ENCODE data around the gene GRM5.
"Not testable (repeated sequence)": the region's sequence is repeated elsewhere in the genome, so short reads cannot be mapped to it uniquely, and the experiment has no call there.

Gene GRM5

DNA sequence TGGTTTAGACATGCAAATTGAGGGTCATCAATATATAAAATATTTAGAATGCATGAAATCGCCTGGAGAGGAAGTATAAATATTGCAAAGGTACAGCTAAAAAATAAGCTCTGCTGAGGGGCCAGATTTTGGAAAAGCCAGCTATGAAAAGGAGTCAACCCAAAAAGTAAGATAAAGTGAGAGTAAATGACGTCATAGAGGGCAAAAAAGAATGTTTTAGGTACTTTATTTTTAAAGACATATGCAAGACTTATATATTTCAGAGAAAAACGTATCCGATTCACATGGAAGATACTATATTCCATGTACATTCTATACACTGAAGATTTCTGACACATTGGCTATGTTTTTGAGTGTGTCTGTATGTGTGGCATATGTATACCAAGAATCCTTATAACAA lies 13.6 kb downstream of the GRM5 start:
- TF ChIP-seq, protein P1, sequence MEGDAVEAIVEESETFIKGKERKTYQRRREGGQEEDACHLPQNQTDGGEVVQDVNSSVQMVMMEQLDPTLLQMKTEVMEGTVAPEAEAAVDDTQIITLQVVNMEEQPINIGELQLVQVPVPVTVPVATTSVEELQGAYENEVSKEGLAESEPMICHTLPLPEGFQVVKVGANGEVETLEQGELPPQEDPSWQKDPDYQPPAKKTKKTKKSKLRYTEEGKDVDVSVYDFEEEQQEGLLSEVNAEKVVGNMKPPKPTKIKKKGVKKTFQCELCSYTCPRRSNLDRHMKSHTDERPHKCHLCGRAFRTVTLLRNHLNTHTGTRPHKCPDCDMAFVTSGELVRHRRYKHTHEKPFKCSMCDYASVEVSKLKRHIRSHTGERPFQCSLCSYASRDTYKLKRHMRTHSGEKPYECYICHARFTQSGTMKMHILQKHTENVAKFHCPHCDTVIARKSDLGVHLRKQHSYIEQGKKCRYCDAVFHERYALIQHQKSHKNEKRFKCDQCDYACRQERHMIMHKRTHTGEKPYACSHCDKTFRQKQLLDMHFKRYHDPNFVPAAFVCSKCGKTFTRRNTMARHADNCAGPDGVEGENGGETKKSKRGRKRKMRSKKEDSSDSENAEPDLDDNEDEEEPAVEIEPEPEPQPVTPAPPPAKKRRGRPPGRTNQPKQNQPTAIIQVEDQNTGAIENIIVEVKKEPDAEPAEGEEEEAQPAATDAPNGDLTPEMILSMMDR (IDR thresholded peaks at IDR 0.05; ENCODE audit: low read length, missing control alignments), result no peak
- H3K4me3 ChIP-seq (replicated peaks; ENCODE audit: low read depth, low read length), result no peak overlapping the region
- DNase-seq (ENCODE audit: low read depth), result no peak

DNA sequence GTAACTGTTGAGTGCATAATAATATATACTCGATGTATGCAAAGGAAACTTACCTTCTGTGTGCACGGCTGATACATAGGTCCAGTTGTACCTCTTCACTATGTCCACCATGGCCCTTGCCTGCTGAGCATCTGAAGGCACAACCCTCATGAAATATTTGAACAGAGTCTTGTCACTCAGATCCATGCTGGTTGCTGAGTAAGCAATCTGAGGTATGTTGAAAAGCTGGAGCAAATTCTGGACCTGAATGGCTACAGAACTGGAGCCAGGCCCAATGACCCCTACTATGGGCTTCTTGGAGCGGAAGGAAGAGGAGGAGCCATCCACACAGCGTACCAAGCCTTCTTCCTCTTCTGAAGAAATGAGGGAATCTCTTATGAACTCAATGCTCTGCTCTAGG lies 18.6 kb downstream of the GRM5 start:
- DNase-seq (ENCODE audit: low read depth); H3K4me3 ChIP-seq (replicated peaks; ENCODE audit: low read depth, low read length): not testable (repeated sequence)

DNA sequence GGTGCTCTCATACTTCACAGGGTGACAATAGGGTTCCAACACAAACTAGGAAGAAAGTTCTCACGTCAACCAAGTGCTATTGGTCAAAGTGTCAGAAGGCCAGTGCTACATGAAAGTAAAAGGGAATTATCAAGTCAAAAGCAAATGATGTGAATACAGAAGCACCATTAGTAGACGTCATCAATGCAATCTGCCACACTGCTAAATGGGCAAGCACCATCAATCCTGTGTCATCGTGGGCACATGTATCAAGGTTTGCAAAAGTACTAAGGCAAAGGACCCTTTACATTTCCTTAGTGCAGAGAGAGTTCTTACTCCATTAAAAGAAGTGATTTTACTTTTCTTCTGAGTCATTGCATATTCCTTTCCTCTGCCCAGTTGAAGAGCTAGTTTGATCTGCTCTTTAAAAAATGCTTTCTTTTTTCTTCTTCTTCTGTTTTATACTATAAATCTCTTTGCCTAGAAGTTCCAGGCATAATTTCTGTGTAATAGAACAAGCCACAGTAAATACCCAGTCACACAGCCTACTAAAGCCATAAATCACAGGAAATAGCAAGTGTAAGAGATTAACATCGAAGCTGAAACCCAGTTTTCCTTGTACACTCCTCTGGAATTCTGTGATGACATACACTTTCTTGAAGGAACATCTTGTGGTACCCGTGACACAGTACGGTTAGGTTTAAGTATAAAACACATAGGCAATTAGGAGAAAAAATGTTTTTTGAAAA lies 21.8 kb downstream of the GRM5 start:
- not testable (repeated sequence) for H3K4me3 ChIP-seq (replicated peaks; ENCODE audit: low read depth, low read length); DNase-seq (ENCODE audit: low read depth)

DNA sequence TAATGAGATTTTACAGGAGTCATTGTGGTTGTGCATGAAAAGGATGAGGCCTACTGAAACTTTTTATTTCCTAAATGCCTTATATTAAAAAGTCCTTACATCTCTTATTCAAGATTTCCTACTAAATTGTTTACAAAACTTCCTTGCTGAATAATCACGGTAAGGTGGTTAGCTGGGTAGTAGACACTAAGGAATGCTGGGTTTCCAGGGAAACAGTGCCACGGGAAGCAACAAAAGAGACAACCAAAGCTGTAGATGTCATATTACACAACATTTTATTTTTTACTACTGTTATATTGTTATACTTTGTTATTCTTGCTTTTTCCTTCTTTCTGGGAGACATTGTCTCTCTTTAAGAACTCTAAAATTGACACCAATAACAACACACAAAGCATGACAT lies 36.1 kb downstream of the GRM5 start:
- H3K4me3 ChIP-seq (replicated peaks; ENCODE audit: low read depth, low read length), result not testable (repeated sequence)

DNA sequence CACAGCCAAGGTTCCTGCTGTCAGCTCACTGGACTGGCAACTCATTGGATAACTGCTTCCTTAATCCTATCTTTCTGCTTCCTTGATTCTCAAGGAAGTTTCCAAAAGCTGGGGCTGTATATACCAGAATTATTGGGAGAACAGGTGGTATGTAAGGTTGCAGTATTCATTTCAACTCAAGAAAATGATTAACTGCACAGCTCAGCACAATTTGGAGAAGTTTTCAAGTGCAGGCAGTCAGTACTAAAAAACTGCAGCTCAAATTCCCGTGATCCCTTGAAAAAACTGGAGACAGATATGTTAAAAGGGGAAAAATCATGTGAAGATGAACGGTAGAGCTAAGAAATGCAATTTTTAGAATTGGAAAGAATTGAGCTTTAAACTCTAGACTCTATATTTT lies 44.4 kb downstream of the GRM5 start:
- DNase-seq (ENCODE audit: low read depth), result no peak
- no peak overlapping the region for H3K4me3 ChIP-seq (replicated peaks; ENCODE audit: low read depth, low read length)
- TF ChIP-seq, protein P1 (IDR thresholded peaks at IDR 0.05; ENCODE audit: low read length, missing control alignments), result no peak

More for the DNA sequence above, 36.1 kb downstream of the GRM5 start:
- DNase-seq (ENCODE audit: low read depth), result not testable (repeated sequence)

DNA sequence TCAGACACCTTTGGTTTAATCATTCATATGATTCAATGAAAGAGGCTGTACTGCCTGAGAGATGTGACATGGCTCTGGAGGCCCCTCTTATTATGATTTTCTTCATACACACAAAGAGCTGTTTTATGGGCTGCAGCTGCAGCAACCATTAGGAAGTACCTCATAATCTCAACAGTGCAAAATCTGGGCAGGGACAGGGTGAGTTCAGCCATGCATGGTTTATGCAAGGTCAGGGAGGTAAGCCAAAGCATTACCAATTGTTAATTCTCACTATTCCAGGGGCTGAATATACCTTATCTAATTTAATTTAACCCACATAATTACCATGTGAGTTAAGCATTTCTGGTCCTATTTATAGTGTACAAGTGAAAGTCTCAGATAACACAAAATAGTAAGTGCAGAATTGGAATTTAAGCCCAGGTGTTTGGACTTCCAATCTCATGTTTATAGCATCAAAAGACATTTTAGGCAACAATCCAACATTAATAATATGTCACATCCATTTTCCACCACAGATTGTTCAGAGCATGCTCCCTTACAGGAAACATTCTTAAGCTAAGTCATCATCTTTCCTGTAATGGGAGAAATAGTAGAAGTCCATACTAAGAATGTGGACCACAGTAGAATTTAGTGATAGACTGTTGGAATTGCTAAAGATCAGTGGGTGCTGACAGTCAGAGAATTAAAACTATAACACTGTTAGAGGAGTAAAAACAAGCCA lies 45.8 kb downstream of the GRM5 start:
- peak; percentile 36 for DNase-seq (ENCODE audit: low read depth)
- not testable (repeated sequence) for H3K4me3 ChIP-seq (replicated peaks; ENCODE audit: low read depth, low read length)

DNA sequence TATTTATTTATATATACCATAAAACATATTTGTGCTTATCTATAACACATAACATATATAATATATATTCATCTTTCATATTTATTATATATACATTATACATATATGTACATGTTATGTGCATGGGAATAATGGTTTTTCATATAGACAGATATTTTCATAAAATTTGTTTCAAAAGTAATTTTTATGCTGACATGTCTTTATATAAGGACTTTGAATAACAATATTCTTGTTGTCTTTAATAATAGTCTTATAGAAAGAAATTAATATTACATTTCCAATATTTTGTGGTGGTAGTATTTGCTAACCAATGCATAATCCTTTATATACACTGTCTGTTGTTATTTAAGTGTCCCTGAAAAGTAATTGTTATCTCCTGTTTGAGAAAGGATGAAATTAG lies 49.6 kb downstream of the GRM5 start:
- TF ChIP-seq, protein P1 (IDR thresholded peaks at IDR 0.05; ENCODE audit: low read length, missing control alignments), result no peak

DNA sequence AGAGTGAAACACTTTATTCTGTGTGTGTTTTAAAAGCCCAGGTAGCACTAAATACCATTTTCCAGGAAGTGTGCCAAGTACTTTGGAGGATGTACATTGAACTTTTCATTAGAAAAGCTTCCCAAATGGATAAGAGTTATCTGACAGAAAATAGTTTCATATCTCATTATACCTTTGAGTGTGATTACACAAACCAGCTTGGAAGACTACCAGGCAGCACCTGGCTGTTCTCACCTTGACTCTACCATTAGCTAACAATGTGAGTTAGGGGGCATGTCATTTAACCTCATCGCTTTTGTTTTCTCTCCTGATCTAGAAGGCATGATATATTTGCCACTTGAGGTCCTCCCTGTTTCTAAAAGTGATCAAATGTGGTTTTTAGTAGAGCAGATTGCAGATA lies 50.2 kb downstream of the GRM5 start:
- no peak overlapping the region for H3K4me3 ChIP-seq (replicated peaks; ENCODE audit: low read depth, low read length)
- TF ChIP-seq, protein P1 (IDR thresholded peaks at IDR 0.05; ENCODE audit: low read length, missing control alignments), result no peak

More for the DNA sequence above, 49.6 kb downstream of the GRM5 start:
- no peak overlapping the region for H3K4me3 ChIP-seq (replicated peaks; ENCODE audit: low read depth, low read length)
- no peak for DNase-seq (ENCODE audit: low read depth)

DNA sequence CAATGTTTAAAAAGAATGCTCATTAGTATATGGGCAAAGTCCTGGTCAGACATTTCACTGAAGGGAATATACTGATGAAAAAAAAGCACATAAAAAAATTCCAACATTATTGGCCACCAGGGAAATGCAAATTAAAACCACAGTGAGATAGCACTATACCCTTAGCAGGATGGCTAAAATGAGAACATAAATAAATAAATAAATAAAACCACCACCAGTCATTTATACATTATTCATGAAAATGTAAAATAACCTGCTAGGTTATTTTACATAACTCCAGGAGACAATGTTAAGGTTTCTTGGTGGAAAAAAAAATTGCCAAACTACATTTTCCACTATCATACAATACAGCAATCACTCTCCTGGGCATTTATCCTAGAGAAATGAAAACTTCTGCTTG lies 64.9 kb downstream of the GRM5 start:
- DNase-seq (ENCODE audit: low read depth), result not testable (repeated sequence)

More for the DNA sequence above, 50.2 kb downstream of the GRM5 start:
- no peak for DNase-seq (ENCODE audit: low read depth)

More for the DNA sequence above, 64.9 kb downstream of the GRM5 start:
- H3K4me3 ChIP-seq (replicated peaks; ENCODE audit: low read depth, low read length), result not testable (repeated sequence)

Data from fibroblast of pulmonary artery (primary cell).